NCI-H510A treated with DMSO at 0.1 percent for 48 hours (cell line): Measurements from ENCODE around the gene RAP1GAP2.
"Not testable (repeated sequence)": the region's sequence is repeated elsewhere in the genome, so short reads cannot be mapped to it uniquely, and the experiment has no call there.

Source experiments
- DNase-seq: peaks from one replicate; lab custom pipeline; 2025; lab: John Stamatoyannopoulos, UW

RAP1GAP2 gene

DNA sequence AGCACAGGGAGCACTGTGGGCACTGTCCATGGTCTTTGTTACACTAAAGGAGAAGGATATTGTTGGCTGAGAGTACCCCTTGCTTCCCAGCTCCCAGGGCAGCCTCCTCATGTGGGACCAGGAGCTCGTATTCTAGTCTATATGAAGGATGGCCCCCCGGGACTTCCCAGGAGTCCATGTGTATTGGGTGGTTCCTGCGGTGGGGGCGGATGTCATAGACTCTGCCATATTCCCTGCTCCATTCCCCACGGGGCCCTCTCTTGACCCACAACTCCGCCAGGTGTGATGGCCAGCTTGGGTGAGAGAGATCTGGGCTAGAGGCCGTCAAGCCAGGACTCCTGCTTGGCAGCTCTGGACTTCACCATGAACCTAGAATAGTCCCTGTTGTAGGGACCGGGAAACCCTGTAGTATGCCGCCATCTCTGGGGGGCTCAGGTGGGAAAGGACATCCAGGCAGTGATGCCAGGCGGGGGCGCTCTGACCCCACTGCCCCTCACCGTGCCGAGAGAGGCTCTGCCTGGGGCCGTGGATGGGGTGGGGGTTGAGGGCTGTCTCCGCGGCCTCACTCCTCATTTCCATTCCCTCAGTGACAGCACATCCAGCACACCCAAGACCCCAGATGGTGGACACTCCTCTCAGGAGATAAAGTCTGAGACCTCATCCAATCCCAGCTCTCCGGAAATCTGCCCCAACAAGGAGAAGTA lies 229.3 kb downstream of the RAP1GAP2 start:
- DNase-seq, result no peak

GRCh38 chr17:3026125-3026855 lies 230.1 kb downstream of the RAP1GAP2 start:
- DNase-seq, result no peak

GRCh38 chr17:3026856-3027751 lies 230.9 kb downstream of the RAP1GAP2 start:
- DNase-seq, result no peak

DNA sequence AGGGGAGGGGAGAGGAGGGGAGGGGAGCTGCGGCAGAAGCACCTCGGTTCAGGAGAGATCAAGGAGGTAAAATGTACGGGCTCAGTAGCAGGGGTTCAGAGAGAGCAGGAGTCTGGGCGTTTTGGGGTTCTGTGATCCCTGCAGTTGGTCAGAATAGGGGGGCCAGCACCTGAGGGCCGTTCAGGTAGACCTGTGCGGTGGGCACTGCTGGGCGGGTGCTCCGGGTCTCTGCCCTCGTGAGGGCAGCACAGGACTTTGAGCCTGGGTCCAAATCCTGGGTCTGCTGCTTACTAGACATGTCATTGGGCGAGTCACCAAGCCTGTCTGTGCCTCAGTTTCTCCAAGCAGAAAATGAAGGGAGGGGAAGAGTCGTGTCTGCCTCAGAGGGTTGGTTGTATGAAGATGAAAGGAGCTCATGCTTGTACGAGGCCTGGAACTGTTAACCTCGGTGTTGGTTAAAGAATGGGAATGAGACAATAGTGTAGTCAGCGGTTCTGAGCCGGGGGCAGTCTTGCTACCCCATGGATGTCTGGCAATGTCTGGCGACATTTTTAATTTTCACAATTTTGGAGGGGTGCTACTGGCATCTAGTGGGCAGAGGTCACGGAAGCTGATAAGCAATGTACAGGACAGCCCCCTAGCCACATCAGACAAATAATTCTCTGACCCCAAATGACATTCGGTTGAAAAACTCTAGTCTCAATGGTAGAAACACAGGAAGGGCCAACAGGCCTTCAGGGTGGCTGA lies 231.7 kb downstream of the RAP1GAP2 start:
- no peak for DNase-seq

DNA sequence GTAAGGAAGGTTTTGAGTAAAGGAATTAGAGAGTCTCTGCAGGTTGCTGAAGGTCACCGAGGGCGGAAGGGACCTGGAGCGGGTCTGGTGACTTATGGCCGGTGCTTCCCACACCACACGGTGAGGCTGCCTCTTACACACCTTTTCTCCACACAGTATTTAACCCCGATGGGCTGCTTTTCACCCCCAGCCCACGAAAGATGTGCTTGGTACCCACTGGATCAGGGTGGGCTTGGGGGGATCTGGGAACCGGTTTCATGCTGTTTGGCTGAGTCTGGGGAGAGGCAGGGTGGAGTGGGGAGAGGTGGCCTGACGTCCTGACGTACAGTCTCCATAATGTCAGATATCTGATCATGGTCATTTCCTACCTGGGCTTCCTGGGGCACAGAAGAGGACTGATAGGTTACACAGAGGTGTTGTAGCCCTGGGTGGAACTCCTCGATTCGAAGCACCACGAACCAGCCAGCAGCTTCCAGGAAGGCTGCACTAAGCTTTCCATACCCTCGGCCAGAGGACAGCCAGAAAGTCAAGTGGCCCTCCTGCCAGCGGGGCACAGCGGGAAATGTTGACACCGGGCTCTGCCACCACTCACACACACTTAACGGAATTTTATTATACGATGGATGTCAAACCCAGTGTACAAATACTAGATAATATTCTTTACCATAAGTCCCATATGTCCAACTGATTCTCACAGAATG lies 233.1 kb downstream of the RAP1GAP2 start:
- peak; percentile 74 for DNase-seq

- no peak for DNase-seq
These were observed 233.9 kb downstream of the RAP1GAP2 start for GRCh38 chr17:3030096-3030495.

DNA sequence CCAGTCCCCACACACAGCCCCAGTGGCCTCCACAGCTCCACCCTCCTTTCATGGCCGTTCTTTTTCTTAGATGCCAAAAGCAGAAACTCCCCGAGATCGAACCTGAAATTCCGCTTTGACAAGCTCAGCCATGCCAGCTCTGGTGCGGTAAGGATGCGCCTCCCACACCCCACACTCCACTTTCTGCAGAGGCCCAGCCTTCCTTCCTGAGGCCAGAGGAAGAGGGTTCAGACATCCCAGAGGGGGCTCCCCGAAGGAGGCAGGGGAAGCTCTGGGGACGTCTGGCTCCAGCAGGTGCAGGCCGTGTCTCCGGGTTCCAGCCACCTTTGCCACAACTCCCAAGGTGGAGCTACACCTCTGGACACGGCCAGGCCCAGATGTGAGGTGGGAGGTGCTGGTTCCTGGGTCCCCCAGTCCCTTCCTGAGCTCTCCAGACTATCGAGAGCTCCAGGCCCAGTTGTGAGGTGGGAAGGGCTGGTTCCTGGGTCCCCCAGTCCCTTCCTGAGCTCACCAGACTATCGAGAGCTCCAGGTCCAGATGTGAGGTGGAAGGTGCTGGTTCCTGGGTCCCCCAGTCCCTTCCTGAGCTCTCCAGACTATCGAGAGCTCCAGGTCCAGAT lies 234.7 kb downstream of the RAP1GAP2 start:
- DNase-seq, result not testable (repeated sequence)

DNA sequence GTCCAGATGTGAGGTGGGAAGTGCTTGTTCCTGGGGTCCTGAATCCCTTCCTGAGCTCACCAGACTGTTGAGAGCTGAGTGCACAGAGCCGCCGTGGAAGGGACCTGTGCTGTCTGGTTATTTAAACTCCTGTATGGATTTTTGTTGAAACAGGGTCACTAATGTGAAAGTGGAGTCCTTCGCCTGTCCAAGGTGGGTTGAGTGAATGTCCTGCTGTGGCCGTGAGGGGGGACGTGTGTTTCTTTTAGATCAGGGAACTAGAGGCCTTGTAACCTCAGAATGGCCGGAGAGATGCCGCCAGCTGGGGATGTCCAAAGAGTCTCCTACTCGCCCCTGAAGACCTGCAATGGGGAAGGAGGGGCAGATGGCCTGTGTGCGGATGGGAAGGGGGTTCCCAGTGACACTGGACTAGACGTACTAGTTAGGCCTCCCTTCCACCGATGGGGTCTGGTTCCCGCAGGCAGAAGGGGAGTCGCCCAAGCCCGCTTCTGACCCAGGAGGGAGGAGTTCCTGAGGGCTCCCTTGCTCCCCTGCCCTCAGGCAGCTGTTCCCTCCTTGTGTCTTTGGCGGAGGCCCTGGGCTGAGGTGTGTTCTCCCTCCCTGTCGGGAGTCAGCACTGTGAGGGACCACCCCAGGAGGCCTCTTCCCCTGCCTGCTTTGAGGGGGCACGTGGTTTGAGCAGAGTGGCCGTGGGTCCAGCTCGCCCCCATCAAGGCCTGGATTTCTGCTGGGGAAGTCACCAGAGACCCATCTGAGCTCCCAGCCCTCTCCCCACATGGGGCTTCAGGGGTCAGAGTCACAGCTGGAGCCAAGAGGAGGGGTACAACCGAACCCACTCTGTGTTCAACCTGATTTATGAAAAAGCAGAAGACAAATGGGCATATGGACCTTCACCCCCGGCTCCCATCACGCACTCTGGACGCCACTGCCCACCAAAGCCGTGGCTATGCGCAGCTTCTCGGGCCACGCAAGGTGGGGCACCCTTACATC lies 236.3 kb downstream of the RAP1GAP2 start:
- no peak for DNase-seq

DNA sequence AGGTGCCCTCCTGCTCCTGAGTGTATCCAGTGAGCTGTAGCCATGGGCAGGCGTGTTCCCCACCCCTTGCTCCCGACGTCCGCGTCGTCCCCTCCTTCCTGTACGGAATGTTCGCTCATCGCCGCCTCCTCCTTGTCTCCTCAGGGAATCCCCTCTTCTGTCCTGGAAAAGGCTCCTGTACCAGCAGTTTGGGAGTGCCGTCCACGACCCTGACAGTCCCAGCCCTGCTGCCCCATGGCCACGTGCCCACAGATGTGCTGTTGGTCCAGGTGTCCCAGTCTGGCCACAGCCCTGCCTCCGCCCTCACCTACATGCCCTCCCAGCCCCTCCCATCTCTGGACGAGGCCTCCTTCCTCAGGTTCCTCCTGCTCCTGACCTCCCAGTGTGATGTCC lies 237.0 kb downstream of the RAP1GAP2 start:
- DNase-seq, result no peak

DNA sequence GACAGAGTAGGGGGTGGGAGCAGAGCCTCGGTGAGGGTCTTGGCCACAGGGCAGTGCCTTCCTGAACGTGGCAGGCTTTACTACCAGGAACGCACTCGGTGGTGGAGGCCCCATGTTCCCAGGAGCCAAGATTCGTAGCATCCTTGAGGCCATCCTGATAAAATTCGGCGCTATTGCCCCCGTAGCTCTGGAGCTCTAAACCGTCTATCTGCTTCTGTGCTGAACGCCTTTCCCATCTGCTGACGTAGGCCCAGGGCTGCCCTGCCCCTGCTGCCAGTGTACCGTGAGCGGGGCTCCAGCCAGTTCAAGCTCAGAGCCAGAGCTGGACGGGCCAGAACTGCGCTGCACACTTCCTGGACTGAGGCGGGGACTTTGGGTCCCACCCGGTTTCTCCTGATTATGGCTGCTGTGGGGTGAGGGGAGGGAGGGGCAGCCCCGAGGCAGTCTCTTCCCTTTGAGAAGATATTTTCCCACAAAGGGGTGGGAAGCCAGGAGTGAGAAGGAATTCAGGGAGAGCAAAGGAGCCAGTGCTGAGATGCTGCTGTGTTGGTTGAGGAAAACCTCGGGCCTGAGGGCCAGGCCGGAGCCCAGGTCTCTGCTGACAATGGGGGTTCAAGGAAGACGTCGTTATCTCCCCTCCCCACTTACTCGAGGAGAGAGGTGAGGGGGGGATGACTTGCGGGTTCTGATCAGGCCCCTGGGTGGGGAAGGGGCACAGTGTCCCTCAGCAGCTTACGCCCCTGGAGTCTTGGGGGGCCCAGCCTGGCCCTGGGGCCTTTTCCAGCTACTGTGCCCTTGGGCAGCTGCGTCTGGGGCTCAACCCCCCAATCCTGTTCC lies 237.7 kb downstream of the RAP1GAP2 start:
- DNase-seq, result no peak

- no peak for DNase-seq
These were observed 238.3 kb downstream of the RAP1GAP2 start for GRCh38 chr17:3034578-3034920.

DNA sequence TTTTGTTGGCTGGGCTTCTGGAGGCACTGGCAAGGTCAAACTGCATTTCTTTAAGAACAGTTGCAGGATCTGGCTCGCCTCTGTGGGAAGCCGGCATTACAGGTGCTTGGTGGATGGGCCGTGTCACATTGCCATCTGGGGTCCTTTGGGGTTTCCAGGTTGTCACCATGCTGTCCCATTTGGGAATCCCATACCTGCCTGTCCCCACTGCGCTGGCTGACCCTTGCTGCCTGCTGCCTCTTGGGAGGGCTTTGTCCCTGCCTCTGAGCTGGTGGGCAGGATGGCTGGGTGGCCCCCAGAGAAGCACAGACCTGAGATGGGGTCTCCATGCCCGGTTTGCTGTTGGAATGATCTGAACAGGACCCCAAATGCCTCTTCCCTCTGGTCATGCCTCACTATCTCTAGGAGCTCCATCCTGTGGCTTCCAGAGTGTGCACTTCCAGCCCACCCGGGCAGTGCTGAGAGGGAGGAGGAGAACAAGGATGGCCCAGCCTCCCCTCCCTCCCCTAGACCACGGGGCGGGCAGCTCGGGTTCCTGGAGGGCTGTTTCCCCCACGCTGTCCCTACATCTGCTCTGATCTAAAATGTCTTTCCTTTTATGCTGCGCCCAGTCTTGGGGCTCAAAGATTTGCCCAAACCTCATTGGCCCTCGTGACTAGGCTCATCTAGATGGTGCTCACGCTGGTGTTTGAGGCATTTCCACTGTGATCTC lies 239.2 kb downstream of the RAP1GAP2 start:
- no peak for DNase-seq

- no peak for DNase-seq
These were observed 239.7 kb downstream of the RAP1GAP2 start for GRCh38 chr17:3035968-3036280.

GRCh38 chr17:3036800-3037199 lies 240.6 kb downstream of the RAP1GAP2 start:
- no peak for DNase-seq

DNA sequence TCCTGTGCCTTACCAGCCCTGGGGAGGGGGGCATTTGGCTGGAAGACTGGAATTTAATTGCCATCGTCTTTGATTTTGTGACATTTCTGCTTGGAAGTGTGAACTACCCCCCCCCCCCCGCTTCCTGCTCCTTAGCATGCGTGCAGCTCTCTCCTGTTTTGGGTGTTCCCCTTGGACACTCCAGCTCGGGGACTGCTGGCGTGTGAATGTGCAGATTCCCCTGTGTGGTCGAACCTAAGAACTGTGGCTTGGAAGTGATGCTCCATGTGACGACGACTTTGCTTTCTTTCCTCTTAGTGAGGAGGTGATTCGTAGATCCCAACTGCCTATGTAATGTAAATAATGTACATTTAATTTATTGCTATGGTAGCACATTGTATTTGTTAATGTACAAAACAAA lies 241.0 kb downstream of the RAP1GAP2 start:
- no peak for DNase-seq

DNA sequence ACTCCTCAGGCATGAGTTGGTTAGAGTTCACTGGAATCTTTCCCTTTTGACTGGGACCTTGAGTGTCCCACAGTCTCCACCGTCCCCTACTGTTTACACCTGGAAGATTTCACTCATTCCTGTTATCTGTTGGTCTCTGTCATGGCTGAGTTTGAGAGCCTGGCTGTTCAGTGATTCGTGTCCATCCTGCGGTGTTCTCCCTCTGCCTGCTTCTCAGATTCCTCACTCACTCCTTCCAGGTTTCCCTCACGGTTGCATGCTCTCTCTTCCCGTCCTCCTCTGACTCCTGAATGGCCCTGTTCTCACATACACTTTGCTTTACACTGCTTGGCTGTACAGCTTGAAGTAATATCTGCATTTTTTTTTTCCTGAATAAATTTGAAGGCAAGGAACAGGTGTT lies 242.7 kb downstream of the RAP1GAP2 start:
- no peak for DNase-seq

DNA sequence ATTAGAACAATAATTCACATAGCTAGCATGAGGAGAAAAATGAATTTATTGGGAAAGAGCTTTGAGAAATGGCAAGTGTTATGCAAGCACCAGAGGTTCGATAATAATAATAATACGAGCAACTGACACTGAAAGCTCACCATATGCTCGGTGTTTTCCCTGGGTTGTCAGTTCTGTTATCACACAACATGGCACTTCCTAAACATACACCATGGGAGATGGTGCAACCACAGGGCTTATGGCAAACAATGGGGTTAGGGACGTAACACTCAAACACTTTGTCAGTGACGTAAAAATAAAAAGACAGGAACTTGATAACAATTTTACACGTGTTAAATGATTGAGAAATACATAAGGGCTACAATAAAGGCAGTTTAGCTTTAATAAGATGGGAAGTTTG lies 243.5 kb downstream of the RAP1GAP2 start:
- no peak for DNase-seq

DNA sequence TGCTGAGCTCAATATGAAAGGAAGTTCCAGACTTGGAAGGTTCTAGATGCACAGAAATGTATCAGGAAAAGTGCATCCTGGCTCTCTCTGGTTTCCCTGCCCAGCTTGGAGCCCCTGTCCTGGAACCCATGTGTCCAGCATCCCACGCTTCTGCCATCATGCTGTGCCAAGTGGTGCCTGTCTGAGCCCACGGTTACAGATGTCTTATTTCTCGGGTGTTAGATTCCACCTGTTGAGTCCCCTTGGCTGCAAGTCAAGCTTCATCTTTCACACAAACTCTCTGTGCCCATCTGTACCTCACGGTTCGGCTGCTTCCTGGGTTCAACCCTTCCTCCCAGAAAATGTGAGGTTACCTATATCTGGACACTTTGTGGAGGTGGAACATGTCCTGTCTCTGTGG lies 244.6 kb downstream of the RAP1GAP2 start:
- DNase-seq, result no peak
